ENCODE data around the gene CECR2. TPM values are rescaled to one million over a fixed set of nuclear protein-coding genes. Genes with fewer than 3 reads are reported as not detected.

The CECR2 gene
- 0.98 and 6.3 TPM in 2 replicates for total RNA-seq

DNA sequence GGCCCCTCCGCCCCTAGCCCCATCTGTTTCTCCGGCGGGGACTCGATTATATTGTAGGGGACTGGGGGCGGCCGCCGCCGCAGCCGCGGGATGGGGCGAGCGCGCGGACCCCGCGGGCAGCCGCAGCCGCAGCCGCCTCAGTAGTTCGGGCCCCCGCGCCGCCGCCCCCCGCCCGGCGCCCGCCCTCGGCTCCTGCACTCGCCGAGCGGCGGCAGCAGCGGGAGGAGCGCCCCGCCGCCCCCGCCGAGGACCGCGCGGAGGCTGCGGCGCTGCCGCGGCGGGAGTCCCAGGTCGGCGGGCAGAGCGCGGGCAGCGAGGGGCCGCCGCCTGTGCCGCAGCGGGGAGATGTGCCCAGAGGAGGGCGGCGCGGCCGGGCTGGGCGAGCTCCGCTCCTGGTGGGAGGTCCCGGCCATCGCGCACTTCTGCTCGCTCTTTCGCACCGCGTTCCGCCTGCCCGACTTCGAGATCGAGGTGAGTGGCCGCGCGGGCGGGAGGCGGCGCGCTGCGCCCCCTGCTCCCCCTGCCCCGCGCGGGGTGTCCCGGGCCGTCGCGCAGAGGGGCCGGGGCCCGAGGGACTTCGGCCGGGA lies at the start of gene CECR2:
CECR2 (plus strand) TSS at position 22 of the 587 bp plus-strand sequence; CDS start at position 346, 324 bp downstream.

DNA sequence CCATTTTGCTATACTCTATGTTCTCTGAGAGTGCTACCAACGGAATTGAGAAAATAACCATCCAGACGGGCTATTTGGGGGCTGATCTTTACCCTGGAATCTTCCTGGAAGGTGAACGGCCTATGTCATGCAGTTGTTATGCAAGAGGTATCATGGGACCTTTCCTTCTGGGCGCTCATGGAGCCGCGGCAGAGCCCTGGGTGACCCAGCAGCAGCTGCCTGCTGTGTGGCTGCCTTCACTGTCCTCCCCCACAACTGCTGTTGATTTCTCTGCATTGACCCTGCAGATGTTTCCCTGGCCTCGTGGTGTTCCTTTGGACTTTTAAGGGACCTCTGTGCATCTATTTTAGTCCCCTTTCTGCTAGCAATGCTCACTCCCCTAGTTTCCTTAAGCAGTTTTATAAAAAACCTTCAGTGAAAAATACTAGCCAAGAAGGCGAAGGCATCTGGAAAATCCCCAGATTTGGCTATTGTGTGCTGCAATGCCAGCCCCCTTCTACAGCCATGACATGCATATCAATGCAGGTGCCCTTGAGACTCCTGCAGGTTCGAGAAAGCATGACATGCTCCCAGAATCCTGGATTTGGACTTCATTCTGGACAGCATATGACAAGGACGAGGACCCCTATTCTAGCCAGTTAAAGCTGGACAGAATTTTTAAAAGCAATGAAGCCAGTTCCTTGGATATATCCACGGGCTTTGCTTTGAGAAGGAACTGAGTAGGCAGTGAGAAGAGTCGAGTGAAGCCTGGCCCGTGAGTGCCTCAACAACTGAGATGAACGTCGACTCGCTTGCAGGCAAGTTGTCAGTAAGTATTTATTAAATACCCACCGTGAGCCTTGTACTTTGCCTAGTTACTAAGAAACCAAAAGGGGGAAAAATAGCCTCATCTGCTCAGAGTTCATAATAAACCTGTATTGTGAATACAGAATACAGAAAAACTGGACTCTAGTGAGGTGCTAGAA lies 193.9 kb downstream of the CECR2 start, which contains the start of gene SLC25A18:
SLC25A18 (plus strand) TSS at position 593 of the 965 bp plus-strand sequence. CDS start 16,447 bp downstream, outside the sequence.

Other genes starting within 250 kb of the CECR2 start
- gene TMEM121B, start 248.1 kb upstream of the CECR2 start, total RNA-seq, result 0.33 and 0.51 TPM in 2 replicates
- 40.8 and 45.6 TPM in 2 replicates for gene HDHD5, start 210.2 kb upstream of the CECR2 start, total RNA-seq
- 9.5 and 21.4 TPM in 2 replicates for gene ADA2, start 150.0 kb upstream of the CECR2 start, total RNA-seq
- gene SLC25A18, start 194.0 kb downstream of the CECR2 start, total RNA-seq, result not detected in 2 replicates